Hepatocyte (in vitro differentiated cells): Measurements from ENCODE around the gene CEMIP2.

Experiments used
- CTCF ChIP-seq: fragments of 200-600 bp; sonication (generic); IDR thresholded peaks from 2 replicates; pipeline ENCODE4 v1.5.1; 2016; ENCODE audit warnings: antibody characterized with exemption, mild to moderate bottlenecking; ENCODE audit not compliant: poor library complexity
- EZH2phosphoT487 ChIP-seq: fragments of 200-600 bp; sonication (generic); IDR thresholded peaks from one replicate; pipeline ENCODE4 v1.6.1; 2018; ENCODE audit warnings: antibody characterized with exemption, mild to moderate bottlenecking, low read depth, moderate library complexity; ENCODE audit not compliant: unreplicated experiment, severe bottlenecking

GRCh38 chr9:71710201-71710600 lies 58.1 kb downstream of the CEMIP2 start:
- no peak for TF ChIP-seq CTCF
- no peak for TF ChIP-seq EZH2phosphoT487
